Esophagus muscularis mucosa (tissue), 3 donors: ENCODE data around the gene MAN1C1.

Experiments used
- CTCF ChIP-seq, 3 experiments: fragments of 200-600 bp in 2 of 3; fragments of 450-650 bp in 1 of 3; sonication (generic) in 2 of 3; IDR thresholded peaks; one replicate each; pipeline ENCODE4 v1.5.1; 2017 to 2019; ENCODE audit warnings: antibody characterized with exemption in 3 of 3, mild to moderate bottlenecking in 2 of 3, moderate library complexity in 1 of 3
- POLR2A ChIP-seq: fragments of 450-650 bp; IDR thresholded peaks from one replicate; pipeline ENCODE4 v1.6.1; 2017; ENCODE audit warnings: antibody characterized with exemption, moderate library complexity, mild to moderate bottlenecking, low read depth
- POLR2AphosphoS5 ChIP-seq, 2 donors: sonication (generic); formaldehyde crosslinking; IDR thresholded peaks; one replicate each; pipeline ENCODE4 v1.6.1; 2017; ENCODE audit warnings: antibody characterized with exemption in 2 of 2

- no peak for TF ChIP-seq POLR2A
- no peak for TF ChIP-seq POLR2AphosphoS5 (IDR thresholded peaks at IDR 0.05)
- TF ChIP-seq CTCF (IDR thresholded peaks at IDR 0.05) = no peak
These were observed 6.7 kb upstream of the MAN1C1 start for GRCh38 chr1:25609921-25610320.
